ENCODE results near the gene BTLA. TPM values are rescaled to one million over a fixed set of nuclear protein-coding genes. Genes with fewer than 3 reads are reported as not detected.
A peak's percentile ranks its signal among the peaks of the same experiment; 100 is the strongest.
"Not testable (repeated sequence)": the region's sequence is repeated elsewhere in the genome, so short reads cannot be mapped to it uniquely, and the experiment has no call there.

Gene BTLA
- total and polyA plus RNA-seq, 4 donors = 0.30 to 2.0 (median 0.56) TPM

GRCh38 chr3:112531358-112531781 is 32.1 kb upstream of the BTLA start:
- H3K4me1 ChIP-seq (ENCODE audit: control insufficient read depth in 5 of 5, insufficient read depth in 5 of 5, low read length in 5 of 5) = no peaks in the 10 kb centered on the region
- ATAC-seq (ENCODE audit: insufficient read depth, low FRiP score) (no peak), DNase-seq (peak in 2 of 3 donors; percentile 65 to 66)
- 11% methylated on average over 1 of the region's 1 CpG for WGBS, 2 donors
- H3K27me3 ChIP-seq (ENCODE audit: control insufficient read depth in 3 of 3, insufficient read depth in 3 of 3, low read length in 2 of 3) = no peaks in the 10 kb centered on the region
- peaks cover 8 to 30% (median 18%) of the 10 kb centered on the region in 4 donors for H3K36me3 ChIP-seq (ENCODE audit: control insufficient read depth in 4 of 4, insufficient read depth in 4 of 4, low read length in 4 of 4)
- peak; percentile 9 for TF ChIP-seq CTCF (IDR thresholded peaks at IDR 0.05; ENCODE audit: control extremely low read depth, extremely low read depth)
- no peaks in the 10 kb centered on the region for H3K9me3 ChIP-seq (ENCODE audit: control insufficient read depth in 4 of 4, insufficient read depth in 3 of 4, low read length in 3 of 4)
- no peak overlapping the region for H3K27ac ChIP-seq (ENCODE audit: low read depth in 1 of 2, low read length in 1 of 2)
- H3K4me3 ChIP-seq = no peak overlapping the region
- H3K9ac ChIP-seq (ENCODE audit: insufficient read depth in 1 of 2, low read length in 2 of 2) = no peak overlapping the region

- H3K9ac ChIP-seq (ENCODE audit: insufficient read depth in 1 of 2, low read length in 2 of 2) = no peak overlapping the region
- ATAC-seq (ENCODE audit: insufficient read depth, low FRiP score) = no peak
- no peaks in the 10 kb centered on the region for H3K9me3 ChIP-seq (ENCODE audit: control insufficient read depth in 4 of 4, insufficient read depth in 3 of 4, low read length in 3 of 4)
- no peak overlapping the region for H3K27ac ChIP-seq (ENCODE audit: low read depth in 1 of 2, low read length in 1 of 2)
- H3K27me3 ChIP-seq (ENCODE audit: control insufficient read depth in 3 of 3, insufficient read depth in 3 of 3, low read length in 2 of 3) = no peaks in the 10 kb centered on the region
- DNase-seq = no peak
- H3K4me1 ChIP-seq (ENCODE audit: control insufficient read depth in 5 of 5, insufficient read depth in 5 of 5, low read length in 5 of 5) = no peaks in the 10 kb centered on the region
- H3K36me3 ChIP-seq (ENCODE audit: control insufficient read depth in 4 of 4, insufficient read depth in 4 of 4, low read length in 4 of 4) = peaks cover 7 to 25% (median 16%) of the 10 kb centered on the region in 4 donors
- no peak overlapping the region for H3K4me3 ChIP-seq
- 88 to 94% methylated on average over 3 of the region's 3 CpGs for WGBS, 2 donors
- TF ChIP-seq CTCF (IDR thresholded peaks at IDR 0.05; ENCODE audit: control extremely low read depth, extremely low read depth) = no peak
Measured at GRCh38 chr3:112530573-112530972, 31.3 kb upstream of the BTLA start.

GRCh38 chr3:112524127-112524526 is 24.9 kb upstream of the BTLA start:
- not testable (repeated sequence) for H3K27ac ChIP-seq (ENCODE audit: low read depth in 1 of 2, low read length in 1 of 2); H3K9me3 ChIP-seq (ENCODE audit: control insufficient read depth in 4 of 4, insufficient read depth in 3 of 4, low read length in 3 of 4); DNase-seq; H3K4me1 ChIP-seq (ENCODE audit: control insufficient read depth in 5 of 5, insufficient read depth in 5 of 5, low read length in 5 of 5); H3K9ac ChIP-seq (ENCODE audit: insufficient read depth in 1 of 2, low read length in 2 of 2); H3K27me3 ChIP-seq (ENCODE audit: control insufficient read depth in 3 of 3, insufficient read depth in 3 of 3, low read length in 2 of 3); H3K4me3 ChIP-seq; ATAC-seq (ENCODE audit: insufficient read depth, low FRiP score)
- 94 to 99% methylated on average over 6 of the region's 6 CpGs for WGBS, 2 donors
- H3K36me3 ChIP-seq (ENCODE audit: control insufficient read depth in 4 of 4, insufficient read depth in 4 of 4, low read length in 4 of 4) = peaks cover 3 to 10% (median 7%) of the 10 kb centered on the region in 4 donors

GRCh38 chr3:112519424-112520001 is 20.2 kb upstream of the BTLA start:
- peak; percentile 45 to 88 (median 87) for DNase-seq

GRCh38 chr3:112518970-112519369 is 19.7 kb upstream of the BTLA start:
- DNase-seq = peak in 1 of 3 donors; percentile 16
- not testable (repeated sequence) for H3K27ac ChIP-seq (ENCODE audit: low read depth in 1 of 2, low read length in 1 of 2); ATAC-seq (ENCODE audit: insufficient read depth, low FRiP score); H3K27me3 ChIP-seq (ENCODE audit: control insufficient read depth in 3 of 3, insufficient read depth in 3 of 3, low read length in 2 of 3); H3K4me3 ChIP-seq; H3K36me3 ChIP-seq (ENCODE audit: control insufficient read depth in 4 of 4, insufficient read depth in 4 of 4, low read length in 4 of 4); H3K9ac ChIP-seq (ENCODE audit: insufficient read depth in 1 of 2, low read length in 2 of 2); H3K4me1 ChIP-seq (ENCODE audit: control insufficient read depth in 5 of 5, insufficient read depth in 5 of 5, low read length in 5 of 5); H3K9me3 ChIP-seq (ENCODE audit: control insufficient read depth in 4 of 4, insufficient read depth in 3 of 4, low read length in 3 of 4)
- WGBS, 2 donors = 59 to 65% methylated on average over 3 of the region's 3 CpGs

More at GRCh38 chr3:112519424-112520001, 20.2 kb upstream of the BTLA start:
- peak; percentile 43 for TF ChIP-seq CTCF (IDR thresholded peaks at IDR 0.05; ENCODE audit: control extremely low read depth, extremely low read depth)
- 57 to 89% methylated on average over 2 of the region's 2 CpGs for WGBS, 2 donors
- Histone ChIP-seq H3K9ac (ENCODE audit: insufficient read depth in 1 of 2, low read length in 2 of 2) (no peak overlapping the region), H3K36me3 (ENCODE audit: control insufficient read depth in 4 of 4, insufficient read depth in 4 of 4, low read length in 4 of 4) (peaks cover 0 to 2% (median 0%) of the 10 kb centered on the region in 4 donors), H3K27ac (ENCODE audit: low read depth in 1 of 2, low read length in 1 of 2) (no peak overlapping the region), H3K4me1 (ENCODE audit: control insufficient read depth in 5 of 5, insufficient read depth in 5 of 5, low read length in 5 of 5) (no peaks in the 10 kb centered on the region), H3K27me3 (ENCODE audit: control insufficient read depth in 3 of 3, insufficient read depth in 3 of 3, low read length in 2 of 3) (no peaks in the 10 kb centered on the region), H3K9me3 (ENCODE audit: control insufficient read depth in 4 of 4, insufficient read depth in 3 of 4, low read length in 3 of 4) (no peaks in the 10 kb centered on the region), H3K4me3 (no peak overlapping the region)
- peak; percentile 72 for ATAC-seq (ENCODE audit: insufficient read depth, low FRiP score)

All from lung (tissue), 12 donors.